IMR-90 (cell line): ENCODE measurements around the gene EIF4G3. TPM values are rescaled to one million over a fixed set of nuclear protein-coding genes. Genes with fewer than 3 reads are reported as not detected.

Experiments used
- ATAC-seq: fragments of 200-7000 bp; cut with Tn5 transposase; 2 replicates; pipeline ENCODE4 v1.9.1; 2020; ENCODE audit warnings: low read depth, mild to moderate bottlenecking, moderate library complexity
- BruUV-seq: library from RNA; stranded (reverse); fragments of 400-500 nt; replicated peaks from 2 replicates; lab custom pipeline; 2021; lab: Mats Ljungman, UMichigan
- CTCF ChIA-PET: fragments of 300-600 bp; formaldehyde crosslinking; extraction: SDS; loops from one replicate; lab custom pipeline; 2021; ENCODE audit warnings: antibody characterized with exemption; lab: Yijun Ruan, JAX
- POLR2A ChIA-PET: fragments of 300-600 bp; sonication (Branson Sonifier 250); formaldehyde crosslinking; loops from one replicate; lab custom pipeline; 2022; ENCODE audit warnings: antibody characterized with exemption; ENCODE audit not compliant: unreplicated experiment; lab: Charles Lee
- DNase-seq: peaks from one replicate; pipeline ENCODE4 v3.0.0; 2013
- H2AFZ ChIP-seq: replicated peaks from 2 replicates; pipeline ENCODE3; 2013; ENCODE audit warnings: low read length, mild to moderate bottlenecking; ENCODE audit not compliant: poor library complexity
- H2AK5ac ChIP-seq: 2 replicates; pipeline ENCODE4 v1.6.1; 2013; ENCODE audit warnings: low read depth, low read length, inconsistent platforms
- H2AK9ac ChIP-seq: replicated peaks from 2 replicates; pipeline ENCODE3; 2013; ENCODE audit warnings: mild to moderate bottlenecking, low read depth, low read length, moderate library complexity; ENCODE audit not compliant: poor library complexity
- H2BK120ac ChIP-seq: 2 replicates; pipeline ENCODE4 v1.6.1; 2013; ENCODE audit warnings: low read depth, low read length, inconsistent platforms
- H2BK15ac ChIP-seq: 3 replicates; pipeline ENCODE4 v1.6.1; 2013; ENCODE audit warnings: low read depth, low read length, inconsistent platforms
- H2BK20ac ChIP-seq: 2 replicates; pipeline ENCODE4 v1.6.1; 2013; ENCODE audit warnings: low read depth, mild to moderate bottlenecking, inconsistent platforms, low read length, moderate library complexity
- H2BK5ac ChIP-seq: 2 replicates; pipeline ENCODE4 v1.6.1; 2013; ENCODE audit warnings: mild to moderate bottlenecking, low read depth, low read length, inconsistent platforms; ENCODE audit not compliant: poor library complexity, severe bottlenecking
- H3K14ac ChIP-seq: replicated peaks from 2 replicates; pipeline ENCODE4 v1.6.1; 2013; ENCODE audit warnings: low read depth, low read length, inconsistent platforms
- H3K18ac ChIP-seq: 2 replicates; pipeline ENCODE4 v1.6.1; 2013; ENCODE audit warnings: low read depth, low read length, control low read depth
- H3K23ac ChIP-seq: 2 replicates; pipeline ENCODE4 v1.6.1; 2013; ENCODE audit warnings: low read depth, low read length, inconsistent platforms
- H3K27ac ChIP-seq: 2 replicates; pipeline ENCODE4 v1.5.1; 2013; ENCODE audit warnings: mild to moderate bottlenecking, control low read depth, low read length; ENCODE audit not compliant: insufficient read depth
- H3K27me3 ChIP-seq: 2 replicates; pipeline ENCODE4 v1.6.1; 2013; ENCODE audit warnings: low read length; ENCODE audit not compliant: control insufficient read depth, insufficient read depth
- H3K36me3 ChIP-seq: 2 replicates; pipeline ENCODE4 v1.6.1; 2013; ENCODE audit warnings: low read length, mixed read lengths; ENCODE audit not compliant: control insufficient read depth, insufficient read depth
- H3K4ac ChIP-seq: 2 replicates; pipeline ENCODE4 v1.6.1; 2013; ENCODE audit warnings: low read depth, low read length, inconsistent platforms
- H3K4me1 ChIP-seq: 2 replicates; pipeline ENCODE4 v1.6.1; 2013; ENCODE audit warnings: low read length, mixed read lengths; ENCODE audit not compliant: control insufficient read depth, insufficient read depth
- H3K4me2 ChIP-seq: 2 replicates; pipeline ENCODE4 v1.6.1; 2013; ENCODE audit warnings: low read depth, mild to moderate bottlenecking, control low read depth, low read length, moderate library complexity
- H3K4me3 ChIP-seq: 2 replicates; pipeline ENCODE4 v1.5.1; 2013; ENCODE audit warnings: low read depth, mild to moderate bottlenecking, control low read depth, low read length, moderate library complexity; ENCODE audit not compliant: insufficient read depth
- H3K56ac ChIP-seq: 2 replicates; pipeline ENCODE4 v1.6.1; 2013; ENCODE audit warnings: low read length, inconsistent platforms; ENCODE audit not compliant: insufficient read depth; ENCODE audit errors: extremely low read depth
- H3K79me1 ChIP-seq, 2 experiments: 2 replicates each; pipeline ENCODE4 v1.6.1; 2013; ENCODE audit warnings: low read length in 2 of 2, inconsistent platforms in 1 of 2, low read depth in 1 of 2
- H3K9ac ChIP-seq: 2 replicates; pipeline ENCODE4 v1.6.1; 2013; ENCODE audit warnings: low read depth, low read length, control low read depth
- H3K9me1 ChIP-seq: 2 replicates; pipeline ENCODE4 v1.6.1; 2013; ENCODE audit warnings: low read length, inconsistent platforms; ENCODE audit not compliant: insufficient read depth
- H3K9me3 ChIP-seq: 2 replicates; pipeline ENCODE4 v1.6.1; 2013; ENCODE audit warnings: low read length; ENCODE audit not compliant: control insufficient read depth, insufficient read depth
- H4K20me1 ChIP-seq: 2 replicates; pipeline ENCODE4 v1.6.1; 2013; ENCODE audit warnings: low read length, inconsistent platforms; ENCODE audit not compliant: insufficient read depth
- H4K5ac ChIP-seq: 2 replicates; pipeline ENCODE4 v1.6.1; 2013; ENCODE audit warnings: mild to moderate bottlenecking, low read depth, low read length, control low read depth
- H4K8ac ChIP-seq, 2 experiments: 2 replicates each; pipeline ENCODE4 v1.6.1; 2013; ENCODE audit warnings: low read depth in 2 of 2, low read length in 2 of 2, control low read depth in 1 of 2, inconsistent platforms in 1 of 2
- H4K91ac ChIP-seq: 2 replicates; pipeline ENCODE4 v1.6.1; 2013; ENCODE audit warnings: low read depth, low read length, inconsistent platforms; ENCODE audit not compliant: insufficient read depth
- CHD1 ChIP-seq: IDR thresholded peaks from 2 replicates; pipeline ENCODE4 v1.6.1; 2012; ENCODE audit warnings: low read depth, low read length, improper control_type of control experiment
- CTCF ChIP-seq: conservative IDR thresholded peaks from 2 replicates; pipeline ENCODE4 v1.5.1; 2012; ENCODE audit warnings: mild to moderate bottlenecking, low read depth, low read length, improper control_type of control experiment
- ELK1 ChIP-seq: fragments of 150-350 bp; IDR thresholded peaks from 2 replicates; pipeline ENCODE4 v1.6.1; 2016; ENCODE audit warnings: low read depth, mild to moderate bottlenecking, low read length, moderate library complexity, borderline replicate concordance
- FOS ChIP-seq: fragments of 150-350 bp; IDR thresholded peaks from 2 replicates; pipeline ENCODE4 v1.6.1; 2016; ENCODE audit warnings: low read depth, low read length
- MAFK ChIP-seq: IDR thresholded peaks from 2 replicates; pipeline ENCODE4 v1.6.1; 2012; ENCODE audit warnings: low read depth, low read length, improper control_type of control experiment
- POLR2A ChIP-seq: IDR thresholded peaks from 2 replicates; pipeline ENCODE4 v1.6.1; 2012; ENCODE audit warnings: mild to moderate bottlenecking, low read depth, low read length
- RAD21 ChIP-seq: IDR thresholded peaks from 2 replicates; pipeline ENCODE4 v1.6.1; 2012; ENCODE audit warnings: low read length, improper control_type of control experiment
- USF2 ChIP-seq: fragments of 150-350 bp; IDR thresholded peaks from 2 replicates; pipeline ENCODE4 v1.6.1; 2017; ENCODE audit warnings: mild to moderate bottlenecking, antibody characterized with exemption, low read length, low read depth
- WGBS, 2 experiments: methylation state at CpG; one replicate each; pipeline versions ENCODE4 v1.1.5 to v1.1.7; 2013; ENCODE audit warnings: missing lambda C conversion rate in 2 of 2; ENCODE audit not compliant: insufficient read length in 1 of 2; ENCODE audit errors: extremely low coverage in 2 of 2; 5-methylcytosine and 5-hydroxymethylcytosine counted together
- dilution Hi-C: fragments of 300-500 bp; cut with HindIII; formaldehyde crosslinking; loops from one replicate; pipeline ENCODE4 v1.14.3; 2018; ENCODE audit warnings: low sequenced_read_pairs; ENCODE audit not compliant: unreplicated experiment
- in situ Hi-C: fragments of 300-500 bp; cut with MboI; formaldehyde crosslinking; loops from 3 replicates; pipeline ENCODE4 v1.14.3; 2019; ENCODE audit warnings: low sequenced_read_pairs, inconsistent platforms, mixed read lengths
- intact Hi-C: fragments of 100-400 bp; cut with micrococcal nuclease; formaldehyde crosslinking; loops from 2 replicates; pipeline ENCODE4 v1.10.0; 2022
- polyA plus RNA-seq, 3 experiments: library from polyadenylated mRNA; depleted of rRNA; stranded (reverse); fragments of >200 nt; gene quantifications; 2 replicates each; pipeline ENCODE4 v1.2.3, GENCODE V29; 2012; ENCODE audit warnings: low replicate concordance in 1 of 3
- total RNA-seq: library from RNA; depleted of rRNA; stranded (reverse); fragments of >200 nt; gene quantifications from 2 replicates; pipeline ENCODE4 v1.2.3, GENCODE V29; 2012

EIF4G3 gene
- total and polyA plus RNA-seq, 2 of the 4 experiments (the other 2 are of a cell fraction): 25.8 to 49.2 TPM

GRCh38 chr1:21118167-21118566 is 58.5 kb downstream of the EIF4G3 start (continued):
- TF ChIP-seq FOS: no peak
- no peak for TF ChIP-seq CHD1
- TF ChIP-seq RAD21: no peak

- no peak overlapping the region for H4K91ac ChIP-seq
- H3K4ac ChIP-seq: no peak overlapping the region
- ATAC-seq (no peak), DNase-seq (no peak)
- in situ Hi-C loops (no loop called here), intact Hi-C loops (no loop called here), dilution Hi-C loops (no loop called here)
- POLR2A ChIA-PET: no interaction called here
- no peak overlapping the region for H3K4me2 ChIP-seq
- H4K20me1 ChIP-seq: peaks cover 9% of the 10 kb centered on the region; the same call in 1 of the 2 replicates
- no CpG with 5 or more reads among the region's 2 CpGs for WGBS, 2 experiments
- no peak overlapping the region for H3K14ac ChIP-seq
- peaks cover 19 to 53% of the 10 kb centered on the region in 2 experiments for H3K79me1 ChIP-seq
- no peak overlapping the region for H2BK20ac ChIP-seq
- H2BK120ac ChIP-seq: no peak overlapping the region
- no peak overlapping the region for H3K56ac ChIP-seq
- H3K4me3 ChIP-seq: no peak overlapping the region
- H3K18ac ChIP-seq: no peak overlapping the region; the same call in 1 of the 2 replicates
- H3K27ac ChIP-seq: no peak overlapping the region
- no peaks in the 10 kb centered on the region; the same call in none of the 2 replicates for H3K36me3 ChIP-seq
- H3K27me3 ChIP-seq: no peaks in the 10 kb centered on the region
- peaks cover 4% of the 10 kb centered on the region; the same call in 1 of the 2 replicates for H3K9me1 ChIP-seq
- no peak overlapping the region for H3K9ac ChIP-seq
- H3K23ac ChIP-seq: no peak overlapping the region
- BruUV-seq: no TSS peak
- no peak overlapping the region for H2BK15ac ChIP-seq
- CTCF ChIA-PET: no interaction called here
- H2AK5ac ChIP-seq: no peak overlapping the region
- H3K9me3 ChIP-seq: no peaks in the 10 kb centered on the region
- no peak overlapping the region for H4K8ac ChIP-seq
- peaks cover 2% of the 10 kb centered on the region for H3K4me1 ChIP-seq
- TF ChIP-seq ELK1: no peak
- no peak for TF ChIP-seq POLR2A
- TF ChIP-seq CTCF: no peak
- TF ChIP-seq USF2: no peak
- TF ChIP-seq FOS: no peak
- no peak for TF ChIP-seq MAFK
- no peak overlapping the region for H2AK9ac ChIP-seq
- no peak overlapping the region for H2BK5ac ChIP-seq
- H4K5ac ChIP-seq: no peak overlapping the region
- no peak overlapping the region for H2AFZ ChIP-seq
Observed at GRCh38 chr1:21117597-21118001, 59.1 kb downstream of the EIF4G3 start.
